ENCODE data around the gene TSPAN2. TPM values are rescaled to one million over a fixed set of nuclear protein-coding genes. Genes with fewer than 3 reads are reported as not detected.

TSPAN2 gene
- total RNA-seq, 1 donor: 0.18 TPM

- DNase-seq (ENCODE audit: low read depth): no peak
- no peak overlapping the region for H3K4me3 ChIP-seq (ENCODE audit: low read depth, low read length)
- no peak for TF ChIP-seq CTCF (IDR thresholded peaks at IDR 0.05; ENCODE audit: insufficient read depth, low read length)
These were observed 16.5 kb upstream of the TSPAN2 start for GRCh38 chr1:115105831-115106230.

DNA sequence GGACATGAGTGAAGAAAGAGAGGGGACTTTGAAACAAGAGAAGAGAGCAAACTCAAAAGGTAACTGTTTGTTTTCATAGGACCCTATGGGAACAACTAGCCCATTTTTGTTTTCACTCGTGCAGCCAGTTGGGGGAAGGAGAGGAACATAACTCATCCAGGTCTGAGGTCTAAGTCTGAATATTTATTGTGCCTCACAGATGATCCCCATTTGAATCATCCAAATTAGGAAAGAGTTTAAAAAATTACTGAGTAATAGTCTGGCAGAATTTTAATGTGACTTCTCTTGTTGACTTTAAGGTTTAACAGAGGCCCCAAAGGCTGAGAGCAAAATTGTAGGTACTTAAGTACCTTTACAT is 10.4 kb upstream of the TSPAN2 start:
- H3K4me3 ChIP-seq (ENCODE audit: low read depth, low read length): no peak overlapping the region
- TF ChIP-seq CTCF (IDR thresholded peaks at IDR 0.05; ENCODE audit: insufficient read depth, low read length): no peak
- DNase-seq (ENCODE audit: low read depth): peak; percentile 9

- DNase-seq (ENCODE audit: low read depth): peak; percentile 21
- no peak for TF ChIP-seq CTCF (IDR thresholded peaks at IDR 0.05; ENCODE audit: insufficient read depth, low read length)
- no peak overlapping the region for H3K4me3 ChIP-seq (ENCODE audit: low read depth, low read length)
These were observed 9.8 kb upstream of the TSPAN2 start for GRCh38 chr1:115098979-115099692.

DNA sequence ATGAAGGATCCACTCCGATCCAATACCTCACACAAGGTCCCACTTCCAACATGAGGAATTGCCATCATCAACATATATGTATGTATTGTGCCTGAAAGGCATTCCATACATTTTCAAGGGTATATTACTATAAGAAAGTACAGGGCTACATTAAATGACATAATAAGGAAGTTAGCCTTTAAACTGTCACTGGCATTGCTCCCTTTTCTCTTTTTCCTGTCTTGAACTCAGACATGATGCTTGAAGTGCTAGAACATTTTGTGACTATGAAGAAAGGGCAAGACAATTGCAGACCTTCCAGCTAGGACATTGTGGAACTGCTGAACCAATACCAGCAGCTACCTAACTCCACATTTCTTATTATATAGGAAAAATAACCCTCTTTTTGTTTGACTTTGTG is 2.9 kb upstream of the TSPAN2 start:
- H3K4me3 ChIP-seq (ENCODE audit: low read depth, low read length): no peak overlapping the region
- no peak for TF ChIP-seq CTCF (IDR thresholded peaks at IDR 0.05; ENCODE audit: insufficient read depth, low read length)
- no peak for DNase-seq (ENCODE audit: low read depth)

- no peak for TF ChIP-seq CTCF (IDR thresholded peaks at IDR 0.05; ENCODE audit: insufficient read depth, low read length)
- no peak overlapping the region for H3K4me3 ChIP-seq (ENCODE audit: low read depth, low read length)
- DNase-seq (ENCODE audit: low read depth): no peak
These were observed 2.3 kb upstream of the TSPAN2 start for GRCh38 chr1:115091572-115091971.

GRCh38 chr1:115090956-115091355 is 1.7 kb upstream of the TSPAN2 start:
- no peak for DNase-seq (ENCODE audit: low read depth)
- TF ChIP-seq CTCF (IDR thresholded peaks at IDR 0.05; ENCODE audit: insufficient read depth, low read length): no peak
- no peak overlapping the region for H3K4me3 ChIP-seq (ENCODE audit: low read depth, low read length)

DNA sequence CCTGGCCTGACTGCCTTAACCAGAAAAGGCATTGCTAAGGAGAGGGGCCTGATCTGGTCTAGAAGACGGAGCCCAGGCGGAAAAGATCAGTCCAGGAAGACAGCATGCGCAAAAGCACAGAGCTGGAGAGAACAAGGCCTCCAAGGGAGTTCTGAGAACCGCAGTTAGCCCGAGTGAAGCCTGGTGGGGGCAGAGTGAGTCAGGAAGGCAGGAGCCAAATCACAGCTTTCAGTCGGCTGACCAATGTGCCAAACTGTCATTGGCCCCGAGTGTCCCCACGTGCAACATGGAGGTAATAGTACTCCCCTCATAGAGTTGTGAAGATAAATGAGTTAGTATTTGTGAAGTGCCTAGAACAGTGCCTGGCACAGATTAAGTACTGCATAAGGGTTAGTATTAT is 1.2 kb upstream of the TSPAN2 start:
- no peak for DNase-seq (ENCODE audit: low read depth)
- H3K4me3 ChIP-seq (ENCODE audit: low read depth, low read length): no peak overlapping the region
- TF ChIP-seq CTCF (IDR thresholded peaks at IDR 0.05; ENCODE audit: insufficient read depth, low read length): no peak

All from fibroblast of the aortic adventitia (primary cell).